HG02970 (cell line): ENCODE data around the gene TLL1.

Experiments used
- ATAC-seq: cut with Tn5 transposase; IDR thresholded peaks from one replicate; pipeline ENCODE4 v1.9.1; 2021; ENCODE audit warnings: mild to moderate bottlenecking, moderate library complexity, moderate number of reproducible peaks; ENCODE audit not compliant: unreplicated experiment, low FRiP score

Gene TLL1

GRCh38 chr4:166042510-166043055, 169.5 kb downstream of the TLL1 start:
- ATAC-seq: no peak

- no peak for ATAC-seq
Observed at GRCh38 chr4:166043801-166044200, 170.8 kb downstream of the TLL1 start.

- ATAC-seq: no peak
Observed at GRCh38 chr4:166044871-166045270, 171.8 kb downstream of the TLL1 start.

- peak; percentile 62 for ATAC-seq
Observed at GRCh38 chr4:166045457-166045856, 172.4 kb downstream of the TLL1 start.

- no peak for ATAC-seq
Observed at GRCh38 chr4:166049036-166049435, 176.0 kb downstream of the TLL1 start.

GRCh38 chr4:166064721-166065120, 191.7 kb downstream of the TLL1 start:
- no peak for ATAC-seq

- no peak for ATAC-seq
Observed at GRCh38 chr4:166065324-166065723, 192.3 kb downstream of the TLL1 start.

GRCh38 chr4:166066936-166067335, 193.9 kb downstream of the TLL1 start:
- no peak for ATAC-seq

- no peak for ATAC-seq
Observed at GRCh38 chr4:166067915-166068314, 194.9 kb downstream of the TLL1 start.

- ATAC-seq: no peak
Observed at GRCh38 chr4:166073783-166074182, 200.7 kb downstream of the TLL1 start.

- no peak for ATAC-seq
Observed at GRCh38 chr4:166075599-166075998, 202.6 kb downstream of the TLL1 start.

- no peak for ATAC-seq
Observed at GRCh38 chr4:166077782-166078181, 204.7 kb downstream of the TLL1 start.

- ATAC-seq: no peak
Observed at GRCh38 chr4:166078383-166078782, 205.3 kb downstream of the TLL1 start.

GRCh38 chr4:166078955-166079354, 205.9 kb downstream of the TLL1 start:
- ATAC-seq: no peak

- no peak for ATAC-seq
Observed at GRCh38 chr4:166087569-166087968, 214.5 kb downstream of the TLL1 start.

- no peak for ATAC-seq
Observed at GRCh38 chr4:166088576-166088975, 215.5 kb downstream of the TLL1 start.

- no peak for ATAC-seq
Observed at GRCh38 chr4:166091146-166091545, 218.1 kb downstream of the TLL1 start.

- ATAC-seq: peak; percentile 68
Observed at GRCh38 chr4:166091912-166092510, 219.0 kb downstream of the TLL1 start.

- no peak for ATAC-seq
Observed at GRCh38 chr4:166092797-166093290, 219.8 kb downstream of the TLL1 start.

- no peak for ATAC-seq
Observed at GRCh38 chr4:166104623-166105022, 231.6 kb downstream of the TLL1 start.

- ATAC-seq: no peak
Observed at GRCh38 chr4:166121897-166122296, 248.9 kb downstream of the TLL1 start.

- no peak for ATAC-seq
Observed at GRCh38 chr4:166123546-166123945, 250.5 kb downstream of the TLL1 start.
